Esophagus muscularis mucosa (tissue), 4 donors: ENCODE results near the gene RASAL2. TPM values are rescaled to one million over a fixed set of nuclear protein-coding genes. Genes with fewer than 3 reads are reported as not detected.

Experiments used
- DNase-seq: peaks from one replicate; pipeline ENCODE4 v3.0.0-alpha.2; 2017; ENCODE audit errors: extremely low spot score
- H3K27ac ChIP-seq, 4 donors: fragments of 200-600 bp; sonication (generic); replicated peaks in 1 of 4; 1 replicate in 3 of 4; 2 replicates in 1 of 4; pipeline ENCODE4 v1.5.1; 2016 to 2019; ENCODE audit warnings: mild to moderate bottlenecking in 1 of 4
- H3K27me3 ChIP-seq, 4 donors: fragments of 200-600 bp; sonication (generic); one replicate each; pipeline versions ENCODE4 v1.5.1 to v1.6.0; 2016 to 2019
- H3K36me3 ChIP-seq, 4 donors: fragments of 200-600 bp; sonication (generic); one replicate each; pipeline ENCODE4 v1.5.1; 2016 to 2019
- H3K4me1 ChIP-seq, 4 donors: fragments of 200-600 bp; sonication (generic); one replicate each; pipeline ENCODE4 v1.5.1; 2016 to 2019
- H3K4me3 ChIP-seq, 4 donors: fragments of 200-600 bp; sonication (generic); 1 replicate in 2 of 4; 2 replicates in 2 of 4; pipeline ENCODE4 v1.5.1; 2016 to 2019; ENCODE audit warnings: mild to moderate bottlenecking in 4 of 4, moderate library complexity in 1 of 4
- H3K9me3 ChIP-seq, 4 donors: fragments of 200-600 bp; sonication (generic); 1 replicate in 3 of 4; 2 replicates in 1 of 4; pipeline ENCODE4 v1.5.1; 2016 to 2019
- CTCF ChIP-seq, 3 experiments: fragments of 200-600 bp in 2 of 3; fragments of 450-650 bp in 1 of 3; sonication (generic) in 2 of 3; IDR thresholded peaks; one replicate each; pipeline ENCODE4 v1.5.1; 2017 to 2019; ENCODE audit warnings: antibody characterized with exemption in 3 of 3, mild to moderate bottlenecking in 2 of 3, moderate library complexity in 1 of 3
- EP300 ChIP-seq: sonication (generic); formaldehyde crosslinking; IDR thresholded peaks from one replicate; pipeline ENCODE4 v1.6.1; 2017; ENCODE audit warnings: antibody characterized with exemption
- POLR2A ChIP-seq: fragments of 450-650 bp; IDR thresholded peaks from one replicate; pipeline ENCODE4 v1.6.1; 2017; ENCODE audit warnings: antibody characterized with exemption, moderate library complexity, mild to moderate bottlenecking, low read depth
- POLR2AphosphoS5 ChIP-seq, 2 donors: sonication (generic); formaldehyde crosslinking; IDR thresholded peaks; one replicate each; pipeline ENCODE4 v1.6.1; 2017; ENCODE audit warnings: antibody characterized with exemption in 2 of 2
- WGBS: methylation state at CpG from one replicate; pipeline ENCODE4 v1.1.5; 2018; 5-methylcytosine and 5-hydroxymethylcytosine counted together
- intact Hi-C: fragments of 100-400 bp; cut with DNase I; formaldehyde crosslinking; loops from one replicate; pipeline ENCODE4 v1.15.1; 2023
- total RNA-seq, 4 donors: library from RNA; depleted of rRNA; stranded (reverse); fragments of >200 nt; gene quantifications; one replicate each; pipeline versions ENCODE4 v1.1.0 to v1.2.1, GENCODE V29; 2016

Gene RASAL2
- total RNA-seq, 4 donors from 2014 or later = 11.6 to 30.0 (median 22.3) TPM

GRCh38 chr1:178263341-178263740 lies 169.4 kb downstream of the RASAL2 start:
- Histone ChIP-seq H3K27me3 (no peaks in the 10 kb centered on the region), H3K4me3 (no peak overlapping the region)
- DNase-seq = no peak

GRCh38 chr1:178266113-178266512 lies 172.2 kb downstream of the RASAL2 start:
- WGBS = 93% methylated on average over 3 of the region's 3 CpGs
- Histone ChIP-seq H3K27ac (no peak overlapping the region), H3K4me1 (peaks cover 0 to 24% (median 14%) of the 10 kb centered on the region in 4 donors), H3K9me3 (no peaks in the 10 kb centered on the region), H3K36me3 (no peaks in the 10 kb centered on the region), H3K27me3 (no peaks in the 10 kb centered on the region), H3K4me3 (no peak overlapping the region)
- intact Hi-C loops = no loop called here
- TF ChIP-seq POLR2A (no peak), CTCF (IDR thresholded peaks at IDR 0.05) (no peak), POLR2AphosphoS5 (IDR thresholded peaks at IDR 0.05) (no peak), EP300 (no peak)
- DNase-seq = no peak

More at GRCh38 chr1:178263341-178263740, 169.4 kb downstream of the RASAL2 start:
- peaks cover 0 to 29% (median 11%) of the 10 kb centered on the region in 4 donors for H3K4me1 ChIP-seq
- H3K9me3 ChIP-seq = no peaks in the 10 kb centered on the region
- intact Hi-C loops = no loop called here
- no peak overlapping the region for H3K27ac ChIP-seq
- no peaks in the 10 kb centered on the region for H3K36me3 ChIP-seq
- no peak for TF ChIP-seq POLR2AphosphoS5 (IDR thresholded peaks at IDR 0.05)
- 58% methylated on average over 2 of the region's 2 CpGs for WGBS

- 88% methylated on average over 4 of the region's 4 CpGs for WGBS
- no peaks in the 10 kb centered on the region for H3K36me3 ChIP-seq
Measured at GRCh38 chr1:178266619-178267066, 172.7 kb downstream of the RASAL2 start.

GRCh38 chr1:178267646-178268094 lies 173.8 kb downstream of the RASAL2 start:
- TF ChIP-seq POLR2A (no peak), CTCF (IDR thresholded peaks at IDR 0.05) (no peak), POLR2AphosphoS5 (IDR thresholded peaks at IDR 0.05) (no peak), EP300 (no peak)
- no peak for DNase-seq
- 76% methylated on average over 3 of the region's 3 CpGs for WGBS
- no peak overlapping the region for H3K27ac ChIP-seq
- peaks cover 0 to 19% (median 8%) of the 10 kb centered on the region in 4 donors for H3K4me1 ChIP-seq
- no peaks in the 10 kb centered on the region for H3K27me3 ChIP-seq
- H3K4me3 ChIP-seq = no peak overlapping the region
- intact Hi-C loops = no loop called here
- H3K36me3 ChIP-seq = no peaks in the 10 kb centered on the region
- H3K9me3 ChIP-seq = no peaks in the 10 kb centered on the region

More at GRCh38 chr1:178266619-178267066, 172.7 kb downstream of the RASAL2 start:
- Histone ChIP-seq H3K9me3 (no peaks in the 10 kb centered on the region), H3K27ac (no peak overlapping the region), H3K27me3 (no peaks in the 10 kb centered on the region), H3K4me1 (peaks cover 0 to 18% (median 17%) of the 10 kb centered on the region in 4 donors), H3K4me3 (no peak overlapping the region)
- intact Hi-C loops = no loop called here
- no peak for DNase-seq
- no peak for TF ChIP-seq EP300

GRCh38 chr1:178271471-178271870 lies 177.6 kb downstream of the RASAL2 start:
- Histone ChIP-seq H3K4me3 (no peak overlapping the region), H3K27ac (no peak overlapping the region), H3K9me3 (no peaks in the 10 kb centered on the region), H3K36me3 (no peaks in the 10 kb centered on the region), H3K4me1 (peaks cover 0 to 13% (median 1%) of the 10 kb centered on the region in 4 donors), H3K27me3 (no peaks in the 10 kb centered on the region)
- no peak for DNase-seq
- TF ChIP-seq POLR2A (no peak), EP300 (no peak), CTCF (IDR thresholded peaks at IDR 0.05) (no peak), POLR2AphosphoS5 (IDR thresholded peaks at IDR 0.05) (no peak)
- 90% methylated on average over 1 of the region's 1 CpG for WGBS
- intact Hi-C loops = no loop called here
